Testis (tissue), 3 donors: ENCODE results near the gene FSTL5. TPM values are rescaled to one million over a fixed set of nuclear protein-coding genes. Genes with fewer than 3 reads are reported as not detected.

Experiments
- DNase-seq: peaks from one replicate; pipeline ENCODE4 v3.0.0-alpha.2; 2019
- H3K27ac ChIP-seq, 2 donors: fragments of 200-600 bp; sonication (generic); one replicate each; pipeline ENCODE4 v1.5.1; 2019
- H3K27me3 ChIP-seq: fragments of 200-600 bp; sonication (generic); one replicate; pipeline ENCODE4 v1.5.1; 2019
- H3K36me3 ChIP-seq: fragments of 200-600 bp; sonication (generic); one replicate; pipeline ENCODE4 v1.5.1; 2017; ENCODE audit warnings: low read depth; ENCODE audit errors: missing control alignments
- H3K4me1 ChIP-seq: fragments of 200-600 bp; sonication (generic); one replicate; pipeline ENCODE4 v1.5.1; 2019
- H3K4me3 ChIP-seq, 2 donors: fragments of 200-600 bp; sonication (generic); one replicate each; pipeline ENCODE4 v1.5.1; 2017 to 2019
- H3K9me3 ChIP-seq: fragments of 200-600 bp; sonication (generic); one replicate; pipeline ENCODE4 v1.5.1; 2017
- POLR2A ChIP-seq: fragments of 450-650 bp; IDR thresholded peaks from one replicate; pipeline ENCODE4 v1.6.1; 2017; ENCODE audit warnings: antibody characterized with exemption, mild to moderate bottlenecking, moderate library complexity
- WGBS, 2 donors: methylation state at CpG; one replicate each; pipeline ENCODE4 v1.1.5; 2018; 5-methylcytosine and 5-hydroxymethylcytosine counted together
- intact Hi-C: fragments of 100-400 bp; cut with DNase I; formaldehyde crosslinking; loops from one replicate; pipeline ENCODE4 v1.15.1; 2023; ENCODE audit warnings: low total_unique reads
- polyA plus RNA-seq: library from polyadenylated mRNA; stranded (reverse); fragments of 350-450 nt; fragmentation: Illumina TruSeq; extraction: RNeasy Lipid Tissue Mini Kit (QIAGEN cat#74804); gene quantifications from one replicate; pipeline ENCODE4 v1.2.3, GENCODE V29; 2014; ENCODE audit warnings: low read depth, low replicate concordance; ENCODE audit not compliant: insufficient read depth
- total RNA-seq, 2 donors: library from RNA; depleted of rRNA; stranded (reverse); fragments of >200 nt; gene quantifications; one replicate each; pipeline ENCODE4 v1.2.3, GENCODE V29; 2016
- TF ChIP-seq, protein P1 (sequence below), 3 experiments: fragments of 450-650 bp in 2 of 3; fragments of 200-600 bp in 1 of 3; sonication (generic) in 1 of 3; IDR thresholded peaks; one replicate each; pipeline ENCODE4 v1.5.1; 2016 to 2019; ENCODE audit warnings: antibody characterized with exemption in 3 of 3, mild to moderate bottlenecking in 2 of 3, moderate library complexity in 1 of 3

The FSTL5 gene
- total and polyA plus RNA-seq, 3 donors from 2014 or later, result 0.57 to 1.0 (median 0.68) TPM

DNA sequence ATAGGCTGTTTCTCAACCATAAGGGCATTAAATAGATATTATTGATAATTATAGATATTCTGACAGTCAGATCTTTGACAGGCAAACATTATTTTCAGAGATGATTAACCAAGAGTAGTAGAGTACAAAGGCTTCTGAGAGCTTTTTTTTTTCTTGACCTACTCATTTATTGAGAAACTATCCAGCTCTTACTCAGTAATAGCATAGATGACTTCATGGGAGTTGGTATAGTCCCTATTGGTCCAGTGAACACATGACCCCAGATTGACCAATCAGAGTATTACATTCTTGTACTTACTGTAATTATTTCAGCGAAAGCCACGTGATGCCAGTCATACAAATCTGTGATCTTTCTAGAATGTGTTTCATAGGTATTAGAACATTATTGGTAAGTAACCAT lies 508.7 kb downstream of the FSTL5 start:
- WGBS, 2 donors, result 89 to 95% methylated on average over 2 of the region's 2 CpGs
- no peak for TF ChIP-seq POLR2A
- TF ChIP-seq, protein P1, sequence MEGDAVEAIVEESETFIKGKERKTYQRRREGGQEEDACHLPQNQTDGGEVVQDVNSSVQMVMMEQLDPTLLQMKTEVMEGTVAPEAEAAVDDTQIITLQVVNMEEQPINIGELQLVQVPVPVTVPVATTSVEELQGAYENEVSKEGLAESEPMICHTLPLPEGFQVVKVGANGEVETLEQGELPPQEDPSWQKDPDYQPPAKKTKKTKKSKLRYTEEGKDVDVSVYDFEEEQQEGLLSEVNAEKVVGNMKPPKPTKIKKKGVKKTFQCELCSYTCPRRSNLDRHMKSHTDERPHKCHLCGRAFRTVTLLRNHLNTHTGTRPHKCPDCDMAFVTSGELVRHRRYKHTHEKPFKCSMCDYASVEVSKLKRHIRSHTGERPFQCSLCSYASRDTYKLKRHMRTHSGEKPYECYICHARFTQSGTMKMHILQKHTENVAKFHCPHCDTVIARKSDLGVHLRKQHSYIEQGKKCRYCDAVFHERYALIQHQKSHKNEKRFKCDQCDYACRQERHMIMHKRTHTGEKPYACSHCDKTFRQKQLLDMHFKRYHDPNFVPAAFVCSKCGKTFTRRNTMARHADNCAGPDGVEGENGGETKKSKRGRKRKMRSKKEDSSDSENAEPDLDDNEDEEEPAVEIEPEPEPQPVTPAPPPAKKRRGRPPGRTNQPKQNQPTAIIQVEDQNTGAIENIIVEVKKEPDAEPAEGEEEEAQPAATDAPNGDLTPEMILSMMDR (IDR thresholded peaks at IDR 0.05), result no peak
- H3K9me3 ChIP-seq, result no peaks in the 10 kb centered on the region
- H3K4me1 ChIP-seq, result no peaks in the 10 kb centered on the region
- H3K36me3 ChIP-seq, result no peaks in the 10 kb centered on the region
- DNase-seq, result no peak
- H3K4me3 ChIP-seq, result no peak overlapping the region
- H3K27ac ChIP-seq, result no peak overlapping the region
- intact Hi-C loops, result no loop called here
- H3K27me3 ChIP-seq, result no peaks in the 10 kb centered on the region

DNA sequence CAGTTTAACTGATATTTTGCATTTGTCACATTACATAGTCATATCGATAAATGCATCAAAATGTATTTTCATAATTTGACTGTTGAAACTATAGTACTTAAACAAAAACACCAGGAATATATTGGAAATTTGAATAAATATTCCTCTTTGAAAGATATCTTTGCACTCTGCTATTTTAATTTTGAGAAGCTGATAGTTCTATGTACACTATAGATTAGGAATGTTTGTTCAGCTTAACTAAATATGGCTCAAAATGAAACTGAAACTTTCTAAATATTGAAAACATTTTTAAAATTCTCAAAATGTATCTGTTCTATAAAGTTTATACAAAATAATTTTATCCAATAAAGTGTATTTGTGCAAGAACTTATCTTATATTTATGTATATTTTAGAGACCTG lies 510.1 kb downstream of the FSTL5 start:
- no peak for DNase-seq
- H3K36me3 ChIP-seq, result no peaks in the 10 kb centered on the region
- WGBS, 2 donors, result 95 to 100% methylated on average over 1 of the region's 1 CpG
- H3K4me3 ChIP-seq, result no peak overlapping the region
- no peak for TF ChIP-seq POLR2A
- TF ChIP-seq, protein P1 (IDR thresholded peaks at IDR 0.05), result no peak
- H3K27me3 ChIP-seq, result no peaks in the 10 kb centered on the region
- no peak overlapping the region for H3K27ac ChIP-seq
- H3K9me3 ChIP-seq, result no peaks in the 10 kb centered on the region
- intact Hi-C loops, result no loop called here
- H3K4me1 ChIP-seq, result no peaks in the 10 kb centered on the region

DNA sequence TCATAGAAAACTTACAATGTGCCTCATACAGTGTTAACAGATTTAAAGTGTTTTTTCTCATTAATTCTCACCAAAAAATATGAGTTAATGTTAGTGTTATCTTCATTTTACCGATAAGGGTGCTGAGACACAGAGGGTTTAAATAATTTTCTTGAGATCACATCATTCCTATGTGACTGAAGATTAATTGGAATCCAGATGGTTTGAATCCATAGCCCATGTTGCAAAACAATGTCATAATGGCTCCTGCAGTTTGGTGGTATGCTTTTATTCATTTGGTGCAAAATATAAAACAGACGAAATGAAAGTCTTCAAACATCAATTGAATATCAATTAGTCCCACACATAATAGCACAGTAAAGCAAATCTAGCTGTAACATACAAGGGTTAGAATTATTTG lies 512.2 kb downstream of the FSTL5 start:
- WGBS, 2 donors, result 81 to 82% methylated on average over 2 of the region's 2 CpGs
- Histone ChIP-seq H3K27me3 (no peaks in the 10 kb centered on the region), H3K4me1 (no peaks in the 10 kb centered on the region), H3K9me3 (no peaks in the 10 kb centered on the region), H3K27ac (no peak overlapping the region), H3K4me3 (no peak overlapping the region), H3K36me3 (no peaks in the 10 kb centered on the region)
- intact Hi-C loops, result no loop called here
- TF ChIP-seq, protein P1 (IDR thresholded peaks at IDR 0.05), result no peak
- no peak for TF ChIP-seq POLR2A
- DNase-seq, result no peak

DNA sequence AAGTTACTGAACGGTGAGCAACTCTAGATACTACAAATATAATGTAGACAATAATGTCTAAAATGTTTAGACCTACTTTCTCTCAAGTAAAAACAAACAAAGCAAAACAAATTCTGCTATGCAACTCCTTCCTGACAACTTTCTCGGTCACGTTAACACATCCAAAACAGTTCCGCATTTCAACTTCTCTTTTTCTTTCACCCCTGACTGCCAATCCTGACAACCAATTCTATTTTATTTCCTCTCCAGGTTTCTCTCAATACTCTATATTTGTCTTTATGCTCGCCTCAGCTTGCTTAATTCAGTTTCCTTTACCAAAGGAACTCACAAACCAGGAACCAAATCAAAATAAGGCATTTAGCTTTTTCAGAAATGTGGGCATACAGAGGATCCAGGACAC lies 513.0 kb downstream of the FSTL5 start:
- WGBS, 2 donors, result 81 to 86% methylated on average over 5 of the region's 5 CpGs
- DNase-seq, result no peak
- Histone ChIP-seq H3K9me3 (no peaks in the 10 kb centered on the region), H3K36me3 (no peaks in the 10 kb centered on the region), H3K27ac (no peak overlapping the region), H3K4me3 (no peak overlapping the region), H3K4me1 (no peaks in the 10 kb centered on the region), H3K27me3 (no peaks in the 10 kb centered on the region)
- TF ChIP-seq POLR2A, result no peak
- TF ChIP-seq, protein P1 (IDR thresholded peaks at IDR 0.05), result no peak
- intact Hi-C loops, result no loop called here

DNA sequence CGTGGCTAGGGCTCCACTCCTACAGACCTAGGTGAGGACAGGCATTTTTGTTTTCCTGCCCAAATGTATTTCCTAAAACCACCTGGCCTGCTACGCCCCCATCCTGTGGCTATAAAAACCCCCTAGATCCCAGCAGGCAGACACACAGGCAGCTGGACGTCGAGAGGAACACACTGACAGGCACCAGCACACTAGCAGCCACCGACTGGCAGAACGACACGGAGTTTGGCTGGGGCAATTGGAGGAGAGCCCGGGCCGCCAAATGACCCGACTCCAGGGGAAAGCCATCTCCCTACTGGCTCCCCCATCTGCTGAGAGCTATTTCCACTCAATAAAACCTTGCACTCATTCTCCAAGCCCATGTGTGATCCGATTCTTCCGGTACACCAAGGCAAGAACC lies 516.0 kb downstream of the FSTL5 start:
- no peaks in the 10 kb centered on the region for H3K36me3 ChIP-seq
- H3K27ac ChIP-seq, result no peak overlapping the region
- TF ChIP-seq, protein P1 (IDR thresholded peaks at IDR 0.05), result no peak
- no peak for TF ChIP-seq POLR2A
- WGBS, 2 donors, result 63 to 80% methylated on average over 8 to 12 of the region's 12 CpGs
- intact Hi-C loops, result no loop called here
- H3K4me1 ChIP-seq, result no peaks in the 10 kb centered on the region
- no peaks in the 10 kb centered on the region for H3K27me3 ChIP-seq
- DNase-seq, result no peak
- no peaks in the 10 kb centered on the region for H3K9me3 ChIP-seq
- H3K4me3 ChIP-seq, result no peak overlapping the region
